DND-41 (cell line): ENCODE measurements around the gene PRC1.

Experiments used
- EZH2 ChIP-seq: IDR thresholded peaks from 3 replicates; pipeline ENCODE4 v1.6.1; 2012; ENCODE audit warnings: borderline replicate concordance, low read depth, mild to moderate bottlenecking, moderate library complexity, low read length, inconsistent platforms; ENCODE audit not compliant: severe bottlenecking
- TF ChIP-seq, protein P1 (sequence below): IDR thresholded peaks from 2 replicates; pipeline ENCODE4 v1.5.1; 2012; ENCODE audit warnings: borderline replicate concordance, low read length, moderate library complexity, mild to moderate bottlenecking; ENCODE audit not compliant: poor library complexity, severe bottlenecking; ENCODE audit errors: extremely low read depth

DNA sequence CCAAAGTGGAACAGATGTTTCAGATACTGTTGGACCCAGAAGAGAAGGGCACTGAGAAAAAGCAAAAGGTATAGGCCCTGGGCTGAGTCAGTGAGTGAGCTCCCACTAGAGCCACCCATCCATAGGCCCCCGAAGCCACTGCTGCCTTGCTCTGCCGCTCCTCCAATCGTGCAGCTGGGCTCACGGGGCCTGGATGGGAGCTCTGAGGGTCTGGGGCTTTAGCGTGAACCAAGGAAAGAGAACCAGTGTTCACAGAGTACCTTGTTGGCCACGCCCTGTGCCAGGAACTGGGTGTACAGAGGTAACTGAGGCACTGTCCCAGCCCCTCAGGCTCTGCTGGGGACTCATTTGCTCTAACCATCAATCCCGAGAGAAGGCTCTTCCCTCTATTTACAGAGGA is 54.6 kb downstream of the PRC1 start:
- TF ChIP-seq, protein P1, sequence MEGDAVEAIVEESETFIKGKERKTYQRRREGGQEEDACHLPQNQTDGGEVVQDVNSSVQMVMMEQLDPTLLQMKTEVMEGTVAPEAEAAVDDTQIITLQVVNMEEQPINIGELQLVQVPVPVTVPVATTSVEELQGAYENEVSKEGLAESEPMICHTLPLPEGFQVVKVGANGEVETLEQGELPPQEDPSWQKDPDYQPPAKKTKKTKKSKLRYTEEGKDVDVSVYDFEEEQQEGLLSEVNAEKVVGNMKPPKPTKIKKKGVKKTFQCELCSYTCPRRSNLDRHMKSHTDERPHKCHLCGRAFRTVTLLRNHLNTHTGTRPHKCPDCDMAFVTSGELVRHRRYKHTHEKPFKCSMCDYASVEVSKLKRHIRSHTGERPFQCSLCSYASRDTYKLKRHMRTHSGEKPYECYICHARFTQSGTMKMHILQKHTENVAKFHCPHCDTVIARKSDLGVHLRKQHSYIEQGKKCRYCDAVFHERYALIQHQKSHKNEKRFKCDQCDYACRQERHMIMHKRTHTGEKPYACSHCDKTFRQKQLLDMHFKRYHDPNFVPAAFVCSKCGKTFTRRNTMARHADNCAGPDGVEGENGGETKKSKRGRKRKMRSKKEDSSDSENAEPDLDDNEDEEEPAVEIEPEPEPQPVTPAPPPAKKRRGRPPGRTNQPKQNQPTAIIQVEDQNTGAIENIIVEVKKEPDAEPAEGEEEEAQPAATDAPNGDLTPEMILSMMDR: no peak
- no peak for TF ChIP-seq EZH2
